ENCODE results near the gene HBM. TPM values are rescaled to one million over a fixed set of nuclear protein-coding genes. Genes with fewer than 3 reads are reported as not detected.
A peak's percentile ranks its signal among the peaks of the same experiment; 100 is the strongest.

HBM gene
- total RNA-seq, 3 donors from 2014 or later (not counting 1 experiment from before 2014, with no cell fraction given): not detected

DNA sequence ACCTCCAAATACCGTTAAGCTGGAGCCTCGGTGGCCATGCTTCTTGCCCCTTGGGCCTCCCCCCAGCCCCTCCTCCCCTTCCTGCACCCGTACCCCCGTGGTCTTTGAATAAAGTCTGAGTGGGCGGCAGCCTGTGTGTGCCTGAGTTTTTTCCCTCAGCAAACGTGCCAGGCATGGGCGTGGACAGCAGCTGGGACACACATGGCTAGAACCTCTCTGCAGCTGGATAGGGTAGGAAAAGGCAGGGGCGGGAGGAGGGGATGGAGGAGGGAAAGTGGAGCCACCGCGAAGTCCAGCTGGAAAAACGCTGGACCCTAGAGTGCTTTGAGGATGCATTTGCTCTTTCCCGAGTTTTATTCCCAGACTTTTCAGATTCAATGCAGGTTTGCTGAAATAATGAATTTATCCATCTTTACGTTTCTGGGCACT is 11.6 kb downstream of the HBM start:
- no peaks in the 10 kb centered on the region for H3K36me3 ChIP-seq (ENCODE audit: control insufficient read depth, insufficient read depth, low read length)
- no peak overlapping the region for H3K27ac ChIP-seq (ENCODE audit: low read length)
- peaks cover 22 to 31% of the 10 kb centered on the region in 2 donors for H3K27me3 Mint-ChIP-seq (ENCODE audit: low read depth in 2 of 2)
- no peak for ATAC-seq
- no peak overlapping the region for H3K4me3 ChIP-seq (ENCODE audit: low read length)
- H3K27me3 ChIP-seq (ENCODE audit: control insufficient read depth, insufficient read depth, low read length): peaks cover 32% of the 10 kb centered on the region
- TF ChIP-seq, protein P1, sequence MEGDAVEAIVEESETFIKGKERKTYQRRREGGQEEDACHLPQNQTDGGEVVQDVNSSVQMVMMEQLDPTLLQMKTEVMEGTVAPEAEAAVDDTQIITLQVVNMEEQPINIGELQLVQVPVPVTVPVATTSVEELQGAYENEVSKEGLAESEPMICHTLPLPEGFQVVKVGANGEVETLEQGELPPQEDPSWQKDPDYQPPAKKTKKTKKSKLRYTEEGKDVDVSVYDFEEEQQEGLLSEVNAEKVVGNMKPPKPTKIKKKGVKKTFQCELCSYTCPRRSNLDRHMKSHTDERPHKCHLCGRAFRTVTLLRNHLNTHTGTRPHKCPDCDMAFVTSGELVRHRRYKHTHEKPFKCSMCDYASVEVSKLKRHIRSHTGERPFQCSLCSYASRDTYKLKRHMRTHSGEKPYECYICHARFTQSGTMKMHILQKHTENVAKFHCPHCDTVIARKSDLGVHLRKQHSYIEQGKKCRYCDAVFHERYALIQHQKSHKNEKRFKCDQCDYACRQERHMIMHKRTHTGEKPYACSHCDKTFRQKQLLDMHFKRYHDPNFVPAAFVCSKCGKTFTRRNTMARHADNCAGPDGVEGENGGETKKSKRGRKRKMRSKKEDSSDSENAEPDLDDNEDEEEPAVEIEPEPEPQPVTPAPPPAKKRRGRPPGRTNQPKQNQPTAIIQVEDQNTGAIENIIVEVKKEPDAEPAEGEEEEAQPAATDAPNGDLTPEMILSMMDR (IDR thresholded peaks at IDR 0.05): no peak
- no peaks in the 10 kb centered on the region for H3K9me3 Mint-ChIP-seq
- H3K4me3 Mint-ChIP-seq: peak overlapping the region; percentile 21
- H3K9me3 ChIP-seq (ENCODE audit: control insufficient read depth, insufficient read depth, low read length): no peaks in the 10 kb centered on the region
- DNase-seq: no peak
- intact Hi-C loops (cut with micrococcal nuclease): no loop called here
- no peaks in the 10 kb centered on the region for H3K36me3 Mint-ChIP-seq
- H3K4me1 Mint-ChIP-seq: peaks cover 0 to 10% of the 10 kb centered on the region in 2 donors
- H3K4me1 ChIP-seq (ENCODE audit: control insufficient read depth, insufficient read depth, low read length): peaks cover 25% of the 10 kb centered on the region
- WGBS (ENCODE audit: insufficient coverage): 17% methylated on average over 11 of the region's 13 CpGs
- H3K27ac Mint-ChIP-seq: no peak overlapping the region

GRCh38 chr16:177981-178667 is 12.3 kb downstream of the HBM start:
- H3K27ac ChIP-seq (ENCODE audit: low read length): no peak overlapping the region
- H3K36me3 ChIP-seq (ENCODE audit: control insufficient read depth, insufficient read depth, low read length): no peaks in the 10 kb centered on the region
- ATAC-seq: no peak
- H3K4me3 Mint-ChIP-seq: peak overlapping the region; percentile 21
- H3K4me1 Mint-ChIP-seq: peaks cover 0 to 10% of the 10 kb centered on the region in 2 donors
- H3K27ac Mint-ChIP-seq: no peak overlapping the region
- no peak overlapping the region for H3K4me3 ChIP-seq (ENCODE audit: low read length)
- no peaks in the 10 kb centered on the region for H3K9me3 Mint-ChIP-seq
- WGBS (ENCODE audit: insufficient coverage): 68% methylated on average over 11 of the region's 11 CpGs
- H3K9me3 ChIP-seq (ENCODE audit: control insufficient read depth, insufficient read depth, low read length): no peaks in the 10 kb centered on the region
- H3K27me3 Mint-ChIP-seq (ENCODE audit: low read depth in 2 of 2): peaks cover 22 to 31% of the 10 kb centered on the region in 2 donors
- DNase-seq: no peak
- TF ChIP-seq, protein P1 (IDR thresholded peaks at IDR 0.05): no peak
- intact Hi-C loops (cut with micrococcal nuclease): no loop called here
- peaks cover 32% of the 10 kb centered on the region for H3K27me3 ChIP-seq (ENCODE audit: control insufficient read depth, insufficient read depth, low read length)
- H3K36me3 Mint-ChIP-seq: no peaks in the 10 kb centered on the region
- H3K4me1 ChIP-seq (ENCODE audit: control insufficient read depth, insufficient read depth, low read length): peaks cover 25% of the 10 kb centered on the region

DNA sequence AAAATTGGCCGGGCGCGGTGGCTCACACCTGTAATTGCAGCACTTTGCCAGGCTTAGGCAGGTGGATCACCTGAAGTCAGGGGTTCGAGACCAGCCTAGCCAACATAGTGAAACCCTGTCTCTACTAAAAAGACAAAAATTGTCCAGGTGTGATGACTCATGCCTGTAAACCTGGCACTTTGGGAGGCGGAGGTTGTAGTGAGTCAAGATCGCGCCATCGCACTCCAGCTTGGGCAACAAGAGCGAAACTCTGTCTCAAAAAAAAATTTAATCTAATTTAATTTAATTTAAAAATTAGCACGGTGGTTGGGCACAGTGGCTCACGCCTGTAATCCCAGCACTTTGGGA is 12.9 kb downstream of the HBM start:
- Histone ChIP-seq H3K27ac (ENCODE audit: low read length) (no peak overlapping the region), H3K36me3 (ENCODE audit: control insufficient read depth, insufficient read depth, low read length) (no peaks in the 10 kb centered on the region), H3K4me3 (ENCODE audit: low read length) (no peak overlapping the region), H3K4me1 (ENCODE audit: control insufficient read depth, insufficient read depth, low read length) (peaks cover 25% of the 10 kb centered on the region), H3K9me3 (ENCODE audit: control insufficient read depth, insufficient read depth, low read length) (no peaks in the 10 kb centered on the region), H3K27me3 (ENCODE audit: control insufficient read depth, insufficient read depth, low read length) (peaks cover 32% of the 10 kb centered on the region)
- H3K4me1 Mint-ChIP-seq: peaks cover 0 to 6% of the 10 kb centered on the region in 2 donors
- TF ChIP-seq, protein P1 (IDR thresholded peaks at IDR 0.05): no peak
- DNase-seq: no peak
- no peaks in the 10 kb centered on the region for H3K36me3 Mint-ChIP-seq
- WGBS (ENCODE audit: insufficient coverage): 82% methylated on average over 10 of the region's 11 CpGs
- H3K27ac Mint-ChIP-seq: no peak overlapping the region
- no peak for ATAC-seq
- peak overlapping the region; percentile 21 for H3K4me3 Mint-ChIP-seq
- H3K9me3 Mint-ChIP-seq: no peaks in the 10 kb centered on the region
- H3K27me3 Mint-ChIP-seq (ENCODE audit: low read depth in 2 of 2): peaks cover 22 to 27% of the 10 kb centered on the region in 2 donors
- intact Hi-C loops (cut with micrococcal nuclease): no loop called here
